ENCODE results near the gene MYO5A.

The MYO5A gene

DNA sequence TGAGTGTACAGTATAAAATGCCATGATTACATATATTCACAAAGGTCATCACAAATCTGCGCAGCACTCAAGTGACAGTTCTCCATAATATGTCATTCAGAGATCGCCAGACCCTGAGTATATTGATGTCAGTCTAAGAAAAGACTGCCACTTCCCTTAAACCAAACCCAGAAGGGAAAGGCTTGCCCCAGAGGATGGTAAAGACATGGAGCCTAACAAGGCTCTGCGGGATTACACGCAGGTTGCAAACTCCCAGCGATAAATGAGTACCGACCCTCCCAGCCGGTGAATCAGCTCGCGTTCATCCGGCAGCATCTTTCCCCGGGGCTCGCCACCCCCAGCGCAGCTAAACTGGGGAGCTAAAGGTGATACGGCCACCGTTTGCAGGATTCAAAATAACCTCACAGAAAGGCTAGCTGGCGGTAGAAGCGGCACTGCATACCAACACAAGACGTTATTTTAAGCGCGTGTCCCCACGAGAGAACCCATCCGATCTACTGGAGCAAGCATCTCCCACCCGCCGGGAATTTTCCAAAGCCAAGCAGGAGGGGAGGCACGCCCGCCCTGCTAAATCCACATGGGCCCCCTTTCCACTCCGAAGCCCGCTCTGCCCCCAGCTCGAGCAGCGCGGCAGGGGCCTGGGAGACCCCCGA lies 643 bp downstream of the MYO5A start (continued):
- TF ChIP-seq ZSCAN16 (tag by site-specific recombination; IDR thresholded peaks at IDR 0.05) (no peak), ZNF362 (tag by site-specific recombination; IDR thresholded peaks at IDR 0.05) (no peak), ZBTB48 (tag by site-specific recombination; IDR thresholded peaks at IDR 0.05) (no peak), ZNF19 (tag by site-specific recombination; IDR thresholded peaks at IDR 0.05; ENCODE audit: low read depth) (no peak), ZNF341 (tag by site-specific recombination; IDR thresholded peaks at IDR 0.05; ENCODE audit: low read depth) (0 out of 2 replicates have a peak, but pooled peaks have one; percentile 22), ZNF830 (tag by site-specific recombination; IDR thresholded peaks at IDR 0.05; ENCODE audit: low read depth) (no peak), ZNF324 (tag by site-specific recombination; IDR thresholded peaks at IDR 0.05) (no peak), ZNF274 (IDR thresholded peaks at IDR 0.05; ENCODE audit: low read length) (no peak), ZNF274 (tag by site-specific recombination; IDR thresholded peaks at IDR 0.05; ENCODE audit: borderline replicate concordance) (no peak), ZXDB (tag by site-specific recombination; IDR thresholded peaks at IDR 0.05) (peak; percentile 40; the same call in 1 of the 2 replicates), ZNF707 (tag by site-specific recombination; IDR thresholded peaks at IDR 0.05) (no peak), HOXC10 (CRISPR knock-in tag; IDR thresholded peaks at IDR 0.05) (no peak), ZNF561 (tag by site-specific recombination; IDR thresholded peaks at IDR 0.05; ENCODE audit: borderline replicate concordance) (no peak), GLI2 (tag by site-specific recombination; IDR thresholded peaks at IDR 0.05; ENCODE audit: borderline replicate concordance, low read depth) (no peak), ZNF311 (tag by site-specific recombination; IDR thresholded peaks at IDR 0.05; ENCODE audit: borderline replicate concordance) (no peak), RBAK (tag by site-specific recombination; IDR thresholded peaks at IDR 0.05) (no peak), ZFP3 (tag by site-specific recombination; IDR thresholded peaks at IDR 0.05; ENCODE audit: low read depth) (no peak), ZBTB11 (tag by site-specific recombination; conservative IDR thresholded peaks at IDR 0.05; ENCODE audit: low read depth) (no peak), KLF10 (tag by site-specific recombination; IDR thresholded peaks at IDR 0.05) (no peak), ZNF555 (tag by site-specific recombination; conservative IDR thresholded peaks at IDR 0.05) (no peak), ZNF677 (tag by site-specific recombination; IDR thresholded peaks at IDR 0.05) (no peak), WT1 (tag by site-specific recombination; IDR thresholded peaks at IDR 0.05) (no peak), CTCF (tag by site-specific recombination; IDR thresholded peaks at IDR 0.05) (0 out of 2 replicates have a peak, but pooled peaks have one; percentile 9), ZNF280D (tag by site-specific recombination; IDR thresholded peaks at IDR 0.05) (no peak)
- TF ChIP-seq, protein P1, sequence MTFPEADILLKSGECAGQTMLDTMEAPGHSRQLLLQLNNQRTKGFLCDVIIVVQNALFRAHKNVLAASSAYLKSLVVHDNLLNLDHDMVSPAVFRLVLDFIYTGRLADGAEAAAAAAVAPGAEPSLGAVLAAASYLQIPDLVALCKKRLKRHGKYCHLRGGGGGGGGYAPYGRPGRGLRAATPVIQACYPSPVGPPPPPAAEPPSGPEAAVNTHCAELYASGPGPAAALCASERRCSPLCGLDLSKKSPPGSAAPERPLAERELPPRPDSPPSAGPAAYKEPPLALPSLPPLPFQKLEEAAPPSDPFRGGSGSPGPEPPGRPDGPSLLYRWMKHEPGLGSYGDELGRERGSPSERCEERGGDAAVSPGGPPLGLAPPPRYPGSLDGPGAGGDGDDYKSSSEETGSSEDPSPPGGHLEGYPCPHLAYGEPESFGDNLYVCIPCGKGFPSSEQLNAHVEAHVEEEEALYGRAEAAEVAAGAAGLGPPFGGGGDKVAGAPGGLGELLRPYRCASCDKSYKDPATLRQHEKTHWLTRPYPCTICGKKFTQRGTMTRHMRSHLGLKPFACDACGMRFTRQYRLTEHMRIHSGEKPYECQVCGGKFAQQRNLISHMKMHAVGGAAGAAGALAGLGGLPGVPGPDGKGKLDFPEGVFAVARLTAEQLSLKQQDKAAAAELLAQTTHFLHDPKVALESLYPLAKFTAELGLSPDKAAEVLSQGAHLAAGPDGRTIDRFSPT (tag by site-specific recombination; IDR thresholded peaks at IDR 0.05), result no peak
- TF ChIP-seq, protein P2, sequence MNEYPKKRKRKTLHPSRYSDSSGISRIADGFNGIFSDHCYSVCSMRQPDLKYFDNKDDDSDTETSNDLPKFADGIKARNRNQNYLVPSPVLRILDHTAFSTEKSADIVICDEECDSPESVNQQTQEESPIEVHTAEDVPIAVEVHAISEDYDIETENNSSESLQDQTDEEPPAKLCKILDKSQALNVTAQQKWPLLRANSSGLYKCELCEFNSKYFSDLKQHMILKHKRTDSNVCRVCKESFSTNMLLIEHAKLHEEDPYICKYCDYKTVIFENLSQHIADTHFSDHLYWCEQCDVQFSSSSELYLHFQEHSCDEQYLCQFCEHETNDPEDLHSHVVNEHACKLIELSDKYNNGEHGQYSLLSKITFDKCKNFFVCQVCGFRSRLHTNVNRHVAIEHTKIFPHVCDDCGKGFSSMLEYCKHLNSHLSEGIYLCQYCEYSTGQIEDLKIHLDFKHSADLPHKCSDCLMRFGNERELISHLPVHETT (tag by site-specific recombination; IDR thresholded peaks at IDR 0.05), result no peak
- TF ChIP-seq, protein P3, sequence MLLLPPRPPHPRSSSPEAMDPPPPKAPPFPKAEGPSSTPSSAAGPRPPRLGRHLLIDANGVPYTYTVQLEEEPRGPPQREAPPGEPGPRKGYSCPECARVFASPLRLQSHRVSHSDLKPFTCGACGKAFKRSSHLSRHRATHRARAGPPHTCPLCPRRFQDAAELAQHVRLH (tag by site-specific recombination; IDR thresholded peaks at IDR 0.05), result no peak

Data from HEK293 (cell line).